Effector memory CD4-positive, alpha-beta T cell (primary cell): Measurements from ENCODE around the gene RABGEF1.
"Not testable (repeated sequence)": the region's sequence is repeated elsewhere in the genome, so short reads cannot be mapped to it uniquely, and the experiment has no call there.

Experiments used
- DNase-seq, 3 donors: peaks; one replicate each; pipeline ENCODE4 v3.0.0-alpha.2; 2020
- H3K27ac ChIP-seq: 2 replicates; pipeline ENCODE4 v1.7.0; 2013; ENCODE audit warnings: mild to moderate bottlenecking, low read length, moderate library complexity; ENCODE audit not compliant: insufficient read depth, poor library complexity, severe bottlenecking
- H3K27me3 ChIP-seq: replicated peaks from 2 replicates; pipeline ENCODE4 v1.7.0; 2013; ENCODE audit warnings: mild to moderate bottlenecking, low read length; ENCODE audit not compliant: insufficient read depth, control insufficient read depth, poor library complexity, severe bottlenecking
- H3K36me3 ChIP-seq: 2 replicates; pipeline ENCODE4 v1.7.0; 2013; ENCODE audit warnings: mild to moderate bottlenecking, low read length, moderate library complexity; ENCODE audit not compliant: control insufficient read depth, insufficient read depth
- H3K4me1 ChIP-seq: 2 replicates; pipeline ENCODE4 v1.7.0; 2013; ENCODE audit warnings: low read length, mild to moderate bottlenecking; ENCODE audit not compliant: control insufficient read depth, insufficient read depth, poor library complexity, severe bottlenecking
- H3K4me3 ChIP-seq: 2 replicates; pipeline ENCODE4 v1.7.0; 2013; ENCODE audit warnings: low read length, low read depth, mild to moderate bottlenecking; ENCODE audit not compliant: insufficient read depth, poor library complexity, severe bottlenecking
- H3K9me3 ChIP-seq: 2 replicates; pipeline ENCODE4 v1.7.0; 2013; ENCODE audit warnings: mild to moderate bottlenecking, low read length, moderate library complexity; ENCODE audit not compliant: control insufficient read depth

RABGEF1 gene

GRCh38 chr7:66790196-66790595 lies 49.7 kb downstream of the RABGEF1 start:
- no peaks in the 10 kb centered on the region for H3K27me3 ChIP-seq
- H3K36me3 ChIP-seq: peaks cover 20% of the 10 kb centered on the region
- no peak overlapping the region for H3K27ac ChIP-seq
- no peak overlapping the region for H3K4me3 ChIP-seq
- H3K4me1 ChIP-seq: no peaks in the 10 kb centered on the region
- H3K9me3 ChIP-seq: no peaks in the 10 kb centered on the region
- DNase-seq: no peak

GRCh38 chr7:66790725-66791124 lies 50.2 kb downstream of the RABGEF1 start:
- Histone ChIP-seq H3K27ac (no peak overlapping the region), H3K36me3 (peaks cover 16% of the 10 kb centered on the region), H3K4me3 (no peak overlapping the region), H3K9me3 (no peaks in the 10 kb centered on the region), H3K4me1 (no peaks in the 10 kb centered on the region), H3K27me3 (no peaks in the 10 kb centered on the region)
- DNase-seq: no peak

- H3K36me3 ChIP-seq: peaks cover 63% of the 10 kb centered on the region
- H3K4me1 ChIP-seq: no peaks in the 10 kb centered on the region
- no peak for DNase-seq
- H3K27ac ChIP-seq: no peak overlapping the region
- H3K4me3 ChIP-seq: no peak overlapping the region
- no peaks in the 10 kb centered on the region for H3K27me3 ChIP-seq
- H3K9me3 ChIP-seq: no peaks in the 10 kb centered on the region
Observed at GRCh38 chr7:66800591-66800990, 60.1 kb downstream of the RABGEF1 start.

GRCh38 chr7:66804001-66804400 lies 63.5 kb downstream of the RABGEF1 start:
- Histone ChIP-seq H3K27me3 (no peaks in the 10 kb centered on the region), H3K9me3 (no peaks in the 10 kb centered on the region), H3K27ac (no peak overlapping the region), H3K36me3 (peaks cover 71% of the 10 kb centered on the region), H3K4me3 (no peak overlapping the region), H3K4me1 (no peaks in the 10 kb centered on the region)
- DNase-seq: no peak

GRCh38 chr7:66807736-66808135 lies 67.2 kb downstream of the RABGEF1 start:
- Histone ChIP-seq H3K27me3 (no peaks in the 10 kb centered on the region), H3K27ac (no peak overlapping the region), H3K36me3 (peaks cover 69% of the 10 kb centered on the region), H3K4me3 (no peak overlapping the region), H3K4me1 (no peaks in the 10 kb centered on the region), H3K9me3 (no peaks in the 10 kb centered on the region)
- DNase-seq: no peak

- no peaks in the 10 kb centered on the region for H3K27me3 ChIP-seq
- peaks cover 51% of the 10 kb centered on the region for H3K36me3 ChIP-seq
- DNase-seq: no peak
- H3K27ac ChIP-seq: no peak overlapping the region
- H3K4me1 ChIP-seq: no peaks in the 10 kb centered on the region
- H3K9me3 ChIP-seq: no peaks in the 10 kb centered on the region
- no peak overlapping the region for H3K4me3 ChIP-seq
Observed at GRCh38 chr7:66810716-66811115, 70.2 kb downstream of the RABGEF1 start.

GRCh38 chr7:66815186-66815875 lies 74.8 kb downstream of the RABGEF1 start:
- not testable (repeated sequence) for H3K4me3 ChIP-seq, DNase-seq, H3K4me1 ChIP-seq, H3K27ac ChIP-seq, H3K27me3 ChIP-seq, H3K9me3 ChIP-seq
- peaks cover 11% of the 10 kb centered on the region for H3K36me3 ChIP-seq

GRCh38 chr7:66815951-66816350 lies 75.4 kb downstream of the RABGEF1 start:
- no peak overlapping the region for H3K27ac ChIP-seq
- no peaks in the 10 kb centered on the region for H3K9me3 ChIP-seq
- DNase-seq: no peak
- H3K27me3 ChIP-seq: no peaks in the 10 kb centered on the region
- peaks cover 5% of the 10 kb centered on the region for H3K36me3 ChIP-seq
- no peak overlapping the region for H3K4me3 ChIP-seq
- no peaks in the 10 kb centered on the region for H3K4me1 ChIP-seq

GRCh38 chr7:66816658-66817057 lies 76.1 kb downstream of the RABGEF1 start:
- not testable (repeated sequence) for H3K27ac ChIP-seq, H3K4me3 ChIP-seq, H3K4me1 ChIP-seq, H3K36me3 ChIP-seq, DNase-seq, H3K27me3 ChIP-seq, H3K9me3 ChIP-seq

- not testable (repeated sequence) for H3K9me3 ChIP-seq, H3K27ac ChIP-seq, H3K4me1 ChIP-seq, DNase-seq, H3K36me3 ChIP-seq, H3K27me3 ChIP-seq, H3K4me3 ChIP-seq
Observed at GRCh38 chr7:66817208-66817795, 76.8 kb downstream of the RABGEF1 start.
